Measurements from ENCODE around the gene LYRM7.
"Not testable (repeated sequence)": the region's sequence is repeated elsewhere in the genome, so short reads cannot be mapped to it uniquely, and the experiment has no call there.

LYRM7 gene

GRCh38 chr5:131218392-131218791, 47.6 kb downstream of the LYRM7 start:
- DNase-seq (ENCODE audit: low read depth in 1 of 2, low spot score in 1 of 2) = no peak

GRCh38 chr5:131220566-131220965, 49.8 kb downstream of the LYRM7 start:
- no peak for DNase-seq (ENCODE audit: low read depth in 1 of 2, low spot score in 1 of 2)

- DNase-seq (ENCODE audit: low read depth in 1 of 2, low spot score in 1 of 2) = no peak
Observed at GRCh38 chr5:131221008-131221703, 50.4 kb downstream of the LYRM7 start.

- DNase-seq (ENCODE audit: low read depth in 1 of 2, low spot score in 1 of 2) = no peak
Observed at GRCh38 chr5:131221888-131222287, 51.1 kb downstream of the LYRM7 start.

GRCh38 chr5:131222731-131223130, 52.0 kb downstream of the LYRM7 start:
- no peak for DNase-seq (ENCODE audit: low read depth in 1 of 2, low spot score in 1 of 2)

- DNase-seq (ENCODE audit: low read depth in 1 of 2, low spot score in 1 of 2) = no peak
Observed at GRCh38 chr5:131223751-131224386, 53.1 kb downstream of the LYRM7 start.

GRCh38 chr5:131224387-131225201, 53.9 kb downstream of the LYRM7 start:
- no peak for DNase-seq (ENCODE audit: low read depth in 1 of 2, low spot score in 1 of 2)

- no peak for DNase-seq (ENCODE audit: low read depth in 1 of 2, low spot score in 1 of 2)
Observed at GRCh38 chr5:131225282-131225974, 54.7 kb downstream of the LYRM7 start.

- DNase-seq (ENCODE audit: low read depth in 1 of 2, low spot score in 1 of 2) = no peak
Observed at GRCh38 chr5:131226899-131227298, 56.2 kb downstream of the LYRM7 start.

- no peak for DNase-seq (ENCODE audit: low read depth in 1 of 2, low spot score in 1 of 2)
Observed at GRCh38 chr5:131228646-131229045, 57.9 kb downstream of the LYRM7 start.

GRCh38 chr5:131229623-131230022, 58.9 kb downstream of the LYRM7 start:
- DNase-seq (ENCODE audit: low read depth in 1 of 2, low spot score in 1 of 2) = no peak

- DNase-seq (ENCODE audit: low read depth in 1 of 2, low spot score in 1 of 2) = no peak
Observed at GRCh38 chr5:131230406-131230805, 59.7 kb downstream of the LYRM7 start.

GRCh38 chr5:131239686-131240085, 68.9 kb downstream of the LYRM7 start:
- no peak for DNase-seq (ENCODE audit: low read depth in 1 of 2, low spot score in 1 of 2)

- no peak for DNase-seq (ENCODE audit: low read depth in 1 of 2, low spot score in 1 of 2)
Observed at GRCh38 chr5:131242728-131243255, 72.0 kb downstream of the LYRM7 start.

- DNase-seq (ENCODE audit: low read depth in 1 of 2, low spot score in 1 of 2) = no peak
Observed at GRCh38 chr5:131245312-131245711, 74.6 kb downstream of the LYRM7 start.

GRCh38 chr5:131245948-131246347, 75.2 kb downstream of the LYRM7 start:
- DNase-seq (ENCODE audit: low read depth in 1 of 2, low spot score in 1 of 2) = no peak

GRCh38 chr5:131246504-131246903, 75.8 kb downstream of the LYRM7 start:
- DNase-seq (ENCODE audit: low read depth in 1 of 2, low spot score in 1 of 2) = no peak

GRCh38 chr5:131250751-131251475, 80.2 kb downstream of the LYRM7 start:
- DNase-seq (ENCODE audit: low read depth in 1 of 2, low spot score in 1 of 2) = no peak

- peak; percentile 58 to 70 for DNase-seq (ENCODE audit: low read depth in 1 of 2, low spot score in 1 of 2)
Observed at GRCh38 chr5:131252824-131253171, 82.1 kb downstream of the LYRM7 start.

- not testable (repeated sequence) for DNase-seq (ENCODE audit: low read depth in 1 of 2, low spot score in 1 of 2)
Observed at GRCh38 chr5:131254025-131254424, 83.3 kb downstream of the LYRM7 start.

GRCh38 chr5:131254741-131255140, 84.0 kb downstream of the LYRM7 start:
- no peak for DNase-seq (ENCODE audit: low read depth in 1 of 2, low spot score in 1 of 2)
